GM21381 (cell line): ENCODE results near the gene MYH6.
"Not testable (repeated sequence)": the region's sequence is repeated elsewhere in the genome, so short reads cannot be mapped to it uniquely, and the experiment has no call there.

ENCODE experiments used
- ATAC-seq: cut with Tn5 transposase; IDR thresholded peaks from one replicate; pipeline ENCODE4 v1.9.1; 2021; ENCODE audit warnings: mild to moderate bottlenecking, moderate library complexity; ENCODE audit not compliant: unreplicated experiment

The MYH6 gene

DNA sequence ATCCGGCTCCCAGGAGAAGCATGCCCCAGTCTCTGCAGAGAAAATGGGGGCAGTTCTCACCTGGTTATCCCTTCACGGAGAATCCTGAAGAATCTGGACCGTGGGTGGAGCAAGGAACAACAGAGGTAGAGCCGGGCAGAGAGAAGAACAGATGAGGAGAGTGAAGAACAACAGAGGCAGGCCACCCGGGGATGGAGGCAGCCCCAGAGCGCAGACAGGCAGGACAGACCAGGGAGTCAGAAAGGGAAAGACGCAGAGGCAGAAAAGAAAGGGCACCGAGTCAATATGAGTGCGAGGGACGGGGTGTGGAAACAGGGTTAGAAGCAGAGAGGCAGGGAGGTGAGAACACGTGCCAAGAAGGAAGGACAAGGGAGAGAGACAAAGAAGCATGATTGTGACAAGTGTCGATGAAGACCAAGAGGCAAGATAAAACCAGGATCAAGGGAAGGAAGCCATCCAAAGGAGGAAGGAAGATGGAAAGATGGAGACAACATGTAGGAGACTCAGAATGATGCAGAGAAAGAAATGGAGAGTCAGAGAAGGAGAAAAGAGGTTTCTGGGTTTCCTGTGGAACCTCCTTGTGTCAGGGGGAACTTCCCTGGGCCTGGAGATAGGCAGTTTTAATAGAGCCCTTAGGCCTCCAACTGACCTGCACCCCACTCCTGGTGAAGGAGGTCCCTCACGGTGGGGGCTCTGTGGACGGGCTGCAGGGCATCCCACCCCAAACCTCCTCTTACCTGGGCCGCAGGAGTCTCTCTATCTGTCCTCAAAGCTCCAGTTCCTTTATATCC is at the start of gene MYH6:
Gene MYH6 (minus strand): TSS at position 758 of the 791 bp plus-strand sequence. CDS start 1,050 bp downstream, outside the sequence.
- no peak for ATAC-seq

DNA sequence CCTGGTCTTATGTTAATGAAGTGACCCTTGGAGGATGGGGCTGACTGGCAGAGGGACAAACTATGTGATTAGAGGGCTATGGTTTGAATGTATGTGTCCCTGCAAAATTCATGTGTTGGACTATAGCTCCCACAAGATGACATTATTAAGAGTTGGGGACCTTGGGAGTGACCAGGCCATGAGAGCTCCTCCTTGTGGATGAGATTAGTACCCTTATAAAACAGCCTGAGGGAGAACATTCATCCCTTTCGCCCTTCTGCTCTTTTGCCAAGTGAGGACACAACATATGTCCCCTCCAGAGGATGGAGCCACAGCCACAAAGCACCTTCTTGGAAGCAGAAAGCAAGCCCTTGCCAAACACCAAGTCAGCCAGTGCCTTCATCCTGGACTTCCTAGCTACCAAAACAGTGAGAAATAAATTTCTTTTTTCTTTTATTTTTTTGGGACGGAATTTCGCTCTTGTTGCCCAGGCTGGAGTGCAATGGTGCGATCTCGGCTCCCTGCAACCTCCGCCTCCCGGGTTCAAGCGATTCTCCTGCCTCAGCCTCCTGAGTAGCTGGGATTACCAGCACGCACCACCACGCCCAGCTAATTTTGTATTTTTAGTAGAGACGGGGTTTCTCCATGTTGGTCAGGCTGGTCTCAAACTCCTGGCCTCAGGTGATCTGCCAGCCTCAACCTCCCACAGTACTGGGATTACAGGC is 49.0 kb upstream of the MYH6 start:
- ATAC-seq: not testable (repeated sequence)

DNA sequence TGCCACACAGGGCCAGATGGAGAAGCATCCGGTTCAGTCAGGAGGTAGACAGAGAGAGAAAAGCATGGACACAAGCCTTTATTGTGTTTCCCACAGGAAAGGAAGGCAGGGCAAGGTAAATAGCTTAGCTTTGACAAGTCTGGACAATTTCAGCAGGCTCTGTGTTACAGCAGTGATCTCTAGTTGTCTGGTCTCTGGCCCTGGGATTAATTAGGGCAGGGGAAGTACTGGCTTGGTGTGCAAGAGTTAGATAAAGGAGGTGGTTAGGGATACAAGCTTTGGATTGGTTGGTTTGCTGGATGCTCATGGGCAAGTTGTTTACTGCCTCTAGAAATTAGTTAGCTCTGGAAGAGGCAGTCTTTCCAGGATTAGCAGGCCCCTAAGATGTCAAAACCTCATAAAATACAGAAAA is 46.4 kb upstream of the MYH6 start:
- no peak for ATAC-seq

DNA sequence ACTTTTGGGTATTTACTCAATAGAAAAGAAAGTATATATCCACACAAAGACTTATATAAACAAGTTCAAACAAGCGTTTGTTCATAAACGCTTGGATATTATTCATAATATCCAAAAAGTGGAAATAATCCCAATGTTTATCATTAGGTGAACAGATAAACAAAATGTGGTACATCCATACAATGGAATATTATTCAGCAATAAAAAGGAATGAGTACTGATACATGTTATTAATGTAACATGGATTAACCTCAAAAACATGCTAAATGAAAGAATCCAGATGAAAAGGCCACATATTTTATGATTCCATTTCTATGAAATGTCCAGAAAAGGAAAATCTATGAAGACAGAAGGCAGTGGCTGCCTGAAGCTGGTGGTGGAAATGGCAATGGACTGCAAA is 44.2 kb upstream of the MYH6 start:
- ATAC-seq: no peak

DNA sequence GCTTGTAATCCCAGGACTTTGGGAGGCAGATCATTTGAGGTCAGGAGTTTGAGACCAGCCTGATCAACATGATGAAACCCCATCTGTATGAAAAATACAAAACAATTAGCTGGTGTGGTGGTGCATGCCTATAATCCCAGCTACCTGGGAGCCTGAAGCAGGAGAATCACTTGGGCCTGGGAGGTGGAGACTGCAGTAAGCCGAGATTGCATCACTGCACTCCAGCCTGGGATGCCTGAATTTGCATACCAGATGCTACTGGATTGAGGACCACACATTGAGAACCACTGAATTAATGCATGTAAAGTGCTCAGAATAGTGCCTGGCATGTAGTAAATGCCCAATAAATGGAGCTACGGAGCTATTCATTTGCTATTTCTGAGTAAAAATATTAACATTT is 42.3 kb upstream of the MYH6 start:
- ATAC-seq: no peak

DNA sequence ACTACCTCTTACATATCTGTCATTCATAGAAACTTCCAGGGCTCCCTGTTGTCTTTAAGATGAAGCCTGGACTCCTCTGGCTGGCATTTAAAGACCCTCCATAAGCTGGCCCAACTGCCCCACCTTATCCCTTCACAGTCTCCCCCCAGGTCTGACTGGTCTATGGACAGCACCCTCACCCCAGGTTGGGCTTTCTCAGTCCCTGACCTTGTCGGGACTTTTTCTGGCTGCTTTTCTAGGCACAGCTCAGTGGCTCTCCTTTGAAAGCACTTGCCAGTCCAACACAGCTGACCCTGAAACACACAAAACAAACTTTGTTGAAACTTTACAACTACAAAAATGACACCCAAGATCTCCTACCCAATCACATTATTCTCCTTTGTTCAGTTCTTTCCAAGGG is 41.2 kb upstream of the MYH6 start:
- ATAC-seq: no peak

DNA sequence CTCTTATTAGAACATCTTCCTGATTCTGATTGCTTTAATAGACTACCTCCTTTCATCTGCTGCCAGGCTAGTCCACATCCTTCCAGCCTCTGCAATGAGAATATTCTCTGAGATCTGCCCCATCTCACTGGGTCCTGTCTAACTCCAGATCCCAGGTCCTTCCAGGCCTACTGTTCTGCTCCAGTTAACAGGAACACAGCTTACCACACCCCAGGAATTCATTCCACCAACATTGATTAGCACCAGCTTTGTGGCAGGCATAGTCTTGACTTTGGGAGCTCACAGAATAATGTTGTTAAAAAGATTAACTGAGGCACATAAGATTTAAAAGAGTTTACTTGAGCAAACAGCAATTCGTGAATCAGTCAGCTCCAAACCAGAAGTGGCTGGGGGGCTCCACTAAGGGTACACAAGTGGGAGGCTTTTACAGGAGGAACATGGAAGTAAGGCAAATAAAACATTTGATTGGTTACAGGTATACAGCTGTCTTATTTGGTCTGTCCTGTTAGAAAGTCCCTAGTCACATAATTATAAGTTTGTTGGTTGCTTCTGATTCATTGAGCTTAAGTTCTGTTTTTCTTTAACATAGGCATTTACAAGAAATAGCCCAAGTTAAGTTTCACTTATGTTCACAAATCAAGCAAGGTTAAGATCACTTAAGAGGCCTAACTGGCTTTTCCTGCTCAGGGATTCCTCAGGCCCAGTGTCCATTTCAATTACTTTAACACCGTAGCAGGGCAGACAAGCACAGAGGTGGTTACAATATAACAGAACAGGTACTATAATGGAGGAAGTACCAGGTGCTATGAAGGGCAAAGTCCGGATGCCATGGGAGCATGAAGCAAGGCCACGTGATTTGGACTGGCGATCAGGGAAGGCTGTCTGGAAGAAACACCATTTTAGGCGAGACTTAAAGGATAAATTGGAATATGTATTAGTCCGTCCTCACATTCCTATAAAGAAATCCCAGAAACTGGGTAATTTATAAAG is 39.6 kb upstream of the MYH6 start:
- ATAC-seq: no peak

DNA sequence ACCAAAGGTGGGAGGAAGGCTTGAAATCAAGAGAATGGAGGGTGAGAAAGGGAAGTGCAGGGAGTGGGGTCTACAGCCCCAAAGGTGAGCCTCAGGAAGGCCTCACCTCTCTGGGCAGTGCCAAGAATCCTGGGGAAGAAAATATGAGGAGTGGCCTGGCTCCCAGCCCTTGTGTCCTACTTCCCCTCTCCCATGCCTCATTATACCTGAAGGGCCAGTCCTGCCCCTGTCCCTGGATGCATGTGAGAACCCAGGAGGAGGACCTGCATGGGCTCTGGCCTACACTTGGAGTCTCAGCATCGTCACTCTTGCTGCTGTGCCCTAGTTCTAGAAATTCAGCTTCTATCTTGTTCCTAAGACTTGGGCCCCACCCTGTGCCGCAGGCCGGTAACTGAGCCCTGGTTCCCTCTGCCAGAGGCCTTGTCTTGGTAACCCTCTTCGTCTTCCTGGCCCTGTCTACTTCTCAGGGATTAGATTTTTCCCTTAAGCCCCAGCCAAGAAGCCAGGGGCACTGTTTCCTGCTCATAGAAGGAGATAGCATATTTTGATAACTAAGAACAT is 38.3 kb upstream of the MYH6 start:
- no peak for ATAC-seq

DNA sequence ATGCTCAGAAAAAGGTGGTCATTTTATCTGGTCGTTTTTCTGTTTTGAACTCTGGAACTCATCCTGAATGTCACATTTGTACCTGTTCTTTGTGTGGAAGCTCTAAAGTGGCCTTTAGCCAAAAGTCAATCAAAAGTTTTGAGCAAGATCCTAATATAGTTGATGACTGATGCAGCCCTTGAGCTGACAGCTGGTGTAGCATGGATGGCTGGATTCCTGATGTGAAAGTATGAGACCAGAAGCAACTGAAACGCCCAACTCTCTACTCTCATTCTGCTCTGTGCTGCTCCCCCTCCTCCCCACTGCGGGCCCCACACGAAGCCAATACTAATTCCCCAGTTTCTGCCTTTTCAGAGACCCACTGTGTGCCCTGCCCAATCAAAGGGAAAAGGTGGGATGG is 37.7 kb upstream of the MYH6 start:
- ATAC-seq: no peak

DNA sequence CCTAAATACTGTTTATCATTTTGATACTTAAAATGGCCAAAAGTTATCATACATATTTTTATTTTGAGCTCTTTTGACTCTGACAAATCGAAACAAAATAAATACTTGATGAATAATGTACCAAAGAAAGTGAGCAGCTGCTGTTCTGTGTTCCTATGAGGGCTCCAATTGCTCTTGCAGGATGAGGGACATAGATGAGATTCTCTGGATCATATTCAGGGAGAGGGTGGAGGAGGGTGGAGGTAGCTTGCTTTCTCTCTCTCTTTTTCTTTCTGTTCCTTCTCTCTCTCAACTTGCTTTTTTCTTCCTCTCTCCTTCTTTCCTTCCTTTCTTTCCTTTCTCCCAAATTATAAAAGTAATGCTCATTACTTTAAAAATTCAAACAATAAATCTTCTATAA is 36.2 kb upstream of the MYH6 start:
- ATAC-seq: no peak

DNA sequence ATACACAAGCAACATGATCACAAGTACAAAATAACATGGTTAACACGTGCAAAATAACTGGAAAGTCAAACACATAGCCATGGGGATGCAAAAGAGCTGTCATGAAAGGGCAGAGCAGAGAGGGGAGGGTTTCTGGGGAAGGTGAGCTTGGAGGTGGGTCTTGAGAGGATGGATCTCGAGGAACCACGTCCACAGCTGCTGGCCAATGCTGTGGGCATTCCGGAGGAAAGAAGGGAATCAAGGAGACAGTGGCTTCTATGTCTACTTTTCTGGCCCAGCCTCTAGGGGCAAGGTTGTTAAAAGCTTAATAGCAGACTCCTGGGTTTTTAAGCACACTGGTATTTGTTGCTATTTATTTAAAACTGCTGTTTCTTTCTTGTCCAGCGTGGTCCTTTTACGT is 35.8 kb upstream of the MYH6 start:
- no peak for ATAC-seq

DNA sequence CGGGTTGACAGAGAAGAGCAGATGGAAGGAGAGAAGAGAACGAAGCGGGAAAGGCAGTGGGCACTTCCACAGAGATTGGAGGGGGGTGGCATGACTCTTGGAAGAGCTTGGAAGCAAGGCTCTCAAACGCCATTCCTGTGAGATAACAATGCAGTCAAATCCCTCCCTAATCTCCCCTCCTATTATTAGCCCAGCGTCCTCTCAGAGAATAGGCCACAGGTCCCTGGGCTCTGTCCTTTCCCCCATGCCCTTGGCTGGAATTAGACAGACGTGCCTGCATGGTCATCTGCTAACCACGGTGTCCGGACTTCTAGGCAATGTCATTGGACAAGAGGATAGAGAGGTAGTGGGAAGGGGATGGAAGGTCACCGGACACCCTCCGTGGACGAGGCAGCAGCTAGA is 35.3 kb upstream of the MYH6 start:
- no peak for ATAC-seq

DNA sequence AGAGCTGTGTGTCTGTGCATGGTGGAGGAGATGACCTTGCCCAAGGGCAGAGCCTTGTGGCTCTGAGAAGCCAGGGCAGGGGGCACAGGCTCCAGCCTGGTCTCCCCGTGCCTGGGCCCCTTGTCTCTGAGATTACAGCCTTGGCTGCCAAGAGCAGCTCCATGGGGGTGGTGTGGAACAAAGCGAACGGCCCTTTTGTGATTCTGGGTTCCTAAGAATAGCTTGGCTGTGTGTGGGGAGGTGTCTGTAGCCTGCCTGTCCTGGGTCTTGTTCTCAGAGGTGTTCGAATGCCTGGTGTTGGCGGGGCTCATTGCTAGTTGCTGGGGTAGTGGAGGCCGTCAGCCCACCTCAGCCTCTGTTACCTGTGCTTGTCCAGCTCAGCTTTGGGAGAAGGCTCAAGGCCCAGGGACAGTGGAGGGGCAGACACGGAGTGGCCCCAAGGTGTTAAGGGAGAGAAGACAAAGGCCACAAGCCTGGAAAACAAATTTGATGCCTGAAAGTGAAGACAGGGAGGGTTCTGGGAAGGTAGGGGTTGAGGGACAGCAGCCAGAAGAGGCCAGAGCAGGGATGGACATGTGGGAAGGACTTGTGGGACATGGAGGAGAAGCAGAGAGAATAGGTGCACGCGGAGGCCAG is 34.8 kb upstream of the MYH6 start:
- no peak for ATAC-seq

DNA sequence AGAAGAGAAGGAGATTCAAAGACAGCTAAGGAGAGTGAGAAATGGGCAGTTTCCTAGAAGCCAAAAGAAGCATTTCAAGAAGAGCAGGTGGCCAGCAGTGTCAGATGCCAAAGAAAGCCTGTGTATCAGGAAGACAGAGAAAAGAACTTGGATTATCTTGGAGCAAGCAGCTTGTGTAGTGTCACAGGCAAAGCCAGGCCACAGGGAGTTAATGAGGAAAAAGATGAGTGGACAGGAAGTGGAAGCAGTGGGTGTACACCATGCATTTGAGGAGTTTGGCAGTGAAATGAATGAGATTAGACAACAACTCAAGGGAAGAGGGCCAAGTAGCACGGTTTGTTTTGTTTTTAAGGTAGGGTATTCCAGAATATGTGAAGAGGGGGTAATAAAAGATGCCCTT is 33.0 kb upstream of the MYH6 start:
- no peak for ATAC-seq

DNA sequence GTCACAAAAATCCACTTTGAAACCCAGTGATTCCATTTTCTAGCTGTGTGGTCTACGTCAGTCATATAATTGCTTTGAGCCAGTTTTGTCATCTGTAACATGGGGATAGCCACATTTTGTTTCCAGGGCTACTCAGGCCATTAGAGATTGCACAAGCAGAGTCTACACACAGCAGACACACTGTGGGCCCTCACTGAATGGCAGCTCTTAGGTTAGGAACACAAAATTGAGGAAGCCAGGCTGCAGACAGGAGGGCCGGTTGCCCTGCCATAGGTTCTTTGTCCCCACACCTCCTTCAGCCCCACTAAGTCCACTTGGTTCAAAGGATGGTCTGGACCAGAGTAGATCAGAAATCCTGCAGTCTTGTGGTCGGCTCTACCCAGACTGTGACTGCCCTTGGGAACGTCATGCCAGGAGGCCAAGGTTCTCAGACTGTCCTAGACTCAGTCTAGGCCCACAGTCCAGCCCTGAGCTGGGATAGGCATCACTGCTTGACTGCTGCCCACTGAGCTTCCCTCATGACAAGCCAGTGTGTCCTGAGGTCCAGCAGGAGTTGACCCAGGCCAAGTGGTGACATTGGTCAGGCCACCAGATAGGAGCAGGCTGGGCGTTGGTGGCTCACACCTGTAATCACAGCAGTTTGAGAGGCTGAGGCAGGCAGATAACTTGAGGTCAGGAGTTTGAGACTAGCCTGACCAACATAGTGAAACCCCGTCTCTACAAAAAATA is 31.2 kb upstream of the MYH6 start:
- ATAC-seq: no peak

DNA sequence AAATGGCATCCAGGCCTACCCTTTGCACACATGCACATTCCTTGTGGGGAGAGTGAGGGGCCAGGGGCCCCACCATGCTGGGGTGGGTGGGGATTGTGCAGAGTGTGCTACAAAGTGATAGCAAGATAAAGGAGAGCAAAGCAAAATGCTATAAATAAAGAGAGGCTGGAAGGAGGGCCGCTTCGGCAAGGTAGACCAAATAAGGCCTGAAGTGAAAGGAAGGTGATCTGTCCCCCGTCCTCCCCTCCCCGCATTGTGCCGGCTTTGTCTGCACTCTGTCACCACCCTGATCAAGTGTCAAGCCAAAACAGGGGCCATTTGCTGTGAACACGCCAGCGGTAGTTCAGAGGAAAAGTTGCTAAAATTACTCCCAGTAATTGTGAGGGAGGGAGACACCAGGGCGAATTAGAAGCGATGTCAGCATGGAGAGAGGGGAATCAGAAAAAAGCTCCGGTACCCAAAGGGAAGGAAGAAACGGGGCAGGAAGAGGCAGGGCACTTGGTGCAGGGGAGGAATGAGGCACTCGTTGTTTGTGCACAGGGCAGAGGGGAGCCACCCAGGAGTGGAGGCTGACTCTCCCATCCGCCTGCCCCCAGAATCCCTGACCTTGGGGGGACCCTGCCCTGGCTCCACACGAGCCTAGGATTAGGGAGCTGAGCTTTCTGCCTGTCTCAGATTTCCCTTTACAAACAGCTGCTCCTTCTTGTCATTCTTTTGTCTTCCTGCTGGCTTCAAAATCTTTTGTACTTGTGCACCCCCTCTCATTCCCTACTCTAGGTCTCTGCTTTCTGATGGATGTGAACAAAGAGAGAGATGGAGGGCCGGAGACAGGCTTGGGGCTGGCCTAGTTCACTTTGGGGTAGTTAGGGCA is 30.3 kb upstream of the MYH6 start:
- ATAC-seq: no peak

DNA sequence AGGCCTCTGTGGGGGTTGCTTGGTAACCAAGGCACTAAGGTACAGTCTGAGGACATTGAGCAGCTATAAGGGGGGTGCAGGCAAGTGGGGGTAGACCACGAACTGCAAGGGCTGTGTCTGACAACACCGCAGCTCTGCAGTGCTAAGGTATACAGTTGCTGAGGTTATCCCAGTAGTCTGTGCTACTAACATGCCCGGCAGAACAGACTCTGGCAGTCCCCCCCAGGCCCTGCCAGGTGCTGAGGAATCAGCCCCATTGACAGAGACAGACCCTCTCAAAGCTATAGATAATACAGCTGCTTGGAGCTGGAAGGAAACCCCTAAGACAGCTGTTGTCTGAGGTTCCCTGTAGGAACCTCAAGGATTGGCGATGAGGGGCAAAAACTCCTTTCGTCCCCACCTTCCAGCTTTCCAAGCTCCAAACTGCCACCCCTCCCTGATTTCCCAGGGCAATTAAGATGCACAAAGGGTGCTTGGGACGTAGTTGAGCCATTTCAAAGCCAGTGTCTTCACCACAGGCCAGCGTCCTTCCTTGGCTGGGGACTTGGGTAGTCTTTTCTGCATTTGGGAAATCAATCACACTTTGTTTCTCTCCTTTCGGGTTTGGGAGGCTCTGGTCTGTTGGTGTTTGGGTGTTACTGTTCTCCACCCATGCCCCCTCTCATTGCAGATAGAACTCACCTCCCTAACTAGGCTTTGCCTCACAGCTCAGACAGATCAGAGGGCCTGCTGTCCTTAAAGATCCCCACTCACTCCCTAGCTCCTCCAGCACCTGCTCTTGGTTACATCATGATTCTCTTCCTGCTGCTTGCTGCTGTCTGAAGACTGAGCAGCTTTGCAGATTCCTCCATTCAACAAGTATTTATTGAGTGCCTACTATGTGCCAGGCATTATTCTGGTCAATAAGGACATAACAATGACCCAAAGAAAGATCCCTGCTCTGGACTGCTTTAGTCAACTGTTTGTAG is 29.3 kb upstream of the MYH6 start:
- no peak for ATAC-seq
